Bronchial epithelial cell (primary cell): ENCODE data around the gene LDLRAP1. TPM values are rescaled to one million over a fixed set of nuclear protein-coding genes. Genes with fewer than 3 reads are reported as not detected.
"Not testable (repeated sequence)": the region's sequence is repeated elsewhere in the genome, so short reads cannot be mapped to it uniquely, and the experiment has no call there.

Experiments used
- DNase-seq: peaks from one replicate; pipeline ENCODE4 v3.0.0-alpha.2; 2010; ENCODE audit warnings: low read depth
- FAIRE-seq: peaks from 2 replicates; lab custom pipeline; 2011; peaks lifted over from hg19 to GRCh38; lab: Jason Lieb, UNC
- H3K27me3 ChIP-seq: 2 replicates; pipeline ENCODE4 v1.5.1; 2011; ENCODE audit warnings: low read length; ENCODE audit not compliant: control insufficient read depth, insufficient read depth
- H3K36me3 ChIP-seq: 2 replicates; pipeline ENCODE4 v1.5.1; 2011; ENCODE audit warnings: low read length; ENCODE audit not compliant: control insufficient read depth, insufficient read depth
- H3K4me3 ChIP-seq: 2 replicates; pipeline ENCODE4 v1.5.1; 2011; ENCODE audit warnings: mild to moderate bottlenecking, low read depth, low read length, control low read depth
- total RNA-seq: library from RNA; depleted of rRNA; stranded (reverse); fragments of >200 nt; gene quantifications from 2 replicates; pipeline ENCODE4 v1.2.1, GENCODE V29; 2014
- TF ChIP-seq, protein P1 (sequence below): IDR thresholded peaks from 2 replicates; pipeline ENCODE4 v1.5.1; 2011; ENCODE audit warnings: mild to moderate bottlenecking, moderate library complexity, low read length, control low read depth, inconsistent platforms; ENCODE audit not compliant: insufficient read depth, severe bottlenecking

The LDLRAP1 gene
- total RNA-seq, 1 donor from 2014 or later: 17.1 TPM

DNA sequence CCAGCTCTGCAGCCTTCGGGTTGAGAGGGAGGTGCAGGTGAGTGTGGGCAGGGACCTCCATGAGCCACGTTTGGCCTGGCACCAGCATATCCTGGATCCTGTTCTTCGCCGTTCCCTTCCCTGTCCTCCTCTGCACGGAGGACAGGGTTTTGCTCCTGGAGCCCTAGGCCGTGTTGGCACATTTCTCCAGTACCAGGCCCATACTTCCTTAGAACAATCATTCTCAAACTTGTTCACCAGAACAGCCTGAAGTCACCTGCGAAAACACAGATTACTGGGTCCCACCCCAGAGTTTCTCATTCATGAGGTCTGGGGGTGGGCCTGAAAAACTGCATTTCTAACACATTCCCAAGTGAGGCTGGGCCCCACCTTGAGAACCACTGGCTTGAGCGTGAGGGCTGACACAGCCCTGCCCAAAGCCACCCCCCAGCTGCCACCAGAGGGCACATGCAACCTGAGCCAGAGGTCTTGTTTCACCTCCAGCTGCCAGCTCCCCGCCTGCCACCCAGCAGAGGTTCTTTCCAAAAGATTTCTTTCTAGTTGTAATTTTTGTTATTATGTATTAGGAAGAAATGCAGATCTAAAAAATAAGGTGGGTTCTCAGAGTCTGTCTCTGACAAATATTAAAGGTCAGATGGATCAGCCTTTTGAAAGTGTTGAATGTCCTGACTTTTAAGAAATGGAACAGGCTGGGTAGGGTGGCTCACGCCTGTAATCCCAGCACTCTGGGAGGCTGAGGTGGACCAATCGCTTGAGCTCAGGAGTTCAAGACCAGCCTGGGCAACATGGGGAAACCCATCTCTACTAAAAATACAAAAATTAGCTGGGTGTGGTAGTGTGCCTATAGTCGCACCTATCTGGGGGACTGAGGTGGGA lies 39.6 kb upstream of the LDLRAP1 start:
- TF ChIP-seq, protein P1, sequence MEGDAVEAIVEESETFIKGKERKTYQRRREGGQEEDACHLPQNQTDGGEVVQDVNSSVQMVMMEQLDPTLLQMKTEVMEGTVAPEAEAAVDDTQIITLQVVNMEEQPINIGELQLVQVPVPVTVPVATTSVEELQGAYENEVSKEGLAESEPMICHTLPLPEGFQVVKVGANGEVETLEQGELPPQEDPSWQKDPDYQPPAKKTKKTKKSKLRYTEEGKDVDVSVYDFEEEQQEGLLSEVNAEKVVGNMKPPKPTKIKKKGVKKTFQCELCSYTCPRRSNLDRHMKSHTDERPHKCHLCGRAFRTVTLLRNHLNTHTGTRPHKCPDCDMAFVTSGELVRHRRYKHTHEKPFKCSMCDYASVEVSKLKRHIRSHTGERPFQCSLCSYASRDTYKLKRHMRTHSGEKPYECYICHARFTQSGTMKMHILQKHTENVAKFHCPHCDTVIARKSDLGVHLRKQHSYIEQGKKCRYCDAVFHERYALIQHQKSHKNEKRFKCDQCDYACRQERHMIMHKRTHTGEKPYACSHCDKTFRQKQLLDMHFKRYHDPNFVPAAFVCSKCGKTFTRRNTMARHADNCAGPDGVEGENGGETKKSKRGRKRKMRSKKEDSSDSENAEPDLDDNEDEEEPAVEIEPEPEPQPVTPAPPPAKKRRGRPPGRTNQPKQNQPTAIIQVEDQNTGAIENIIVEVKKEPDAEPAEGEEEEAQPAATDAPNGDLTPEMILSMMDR: peak; percentile 77
- peaks cover 1% of the 10 kb centered on the region for H3K36me3 ChIP-seq
- no peaks in the 10 kb centered on the region for H3K27me3 ChIP-seq
- no peak overlapping the region for H3K4me3 ChIP-seq
- peak; percentile 42 for DNase-seq
- no peak for FAIRE-seq

DNA sequence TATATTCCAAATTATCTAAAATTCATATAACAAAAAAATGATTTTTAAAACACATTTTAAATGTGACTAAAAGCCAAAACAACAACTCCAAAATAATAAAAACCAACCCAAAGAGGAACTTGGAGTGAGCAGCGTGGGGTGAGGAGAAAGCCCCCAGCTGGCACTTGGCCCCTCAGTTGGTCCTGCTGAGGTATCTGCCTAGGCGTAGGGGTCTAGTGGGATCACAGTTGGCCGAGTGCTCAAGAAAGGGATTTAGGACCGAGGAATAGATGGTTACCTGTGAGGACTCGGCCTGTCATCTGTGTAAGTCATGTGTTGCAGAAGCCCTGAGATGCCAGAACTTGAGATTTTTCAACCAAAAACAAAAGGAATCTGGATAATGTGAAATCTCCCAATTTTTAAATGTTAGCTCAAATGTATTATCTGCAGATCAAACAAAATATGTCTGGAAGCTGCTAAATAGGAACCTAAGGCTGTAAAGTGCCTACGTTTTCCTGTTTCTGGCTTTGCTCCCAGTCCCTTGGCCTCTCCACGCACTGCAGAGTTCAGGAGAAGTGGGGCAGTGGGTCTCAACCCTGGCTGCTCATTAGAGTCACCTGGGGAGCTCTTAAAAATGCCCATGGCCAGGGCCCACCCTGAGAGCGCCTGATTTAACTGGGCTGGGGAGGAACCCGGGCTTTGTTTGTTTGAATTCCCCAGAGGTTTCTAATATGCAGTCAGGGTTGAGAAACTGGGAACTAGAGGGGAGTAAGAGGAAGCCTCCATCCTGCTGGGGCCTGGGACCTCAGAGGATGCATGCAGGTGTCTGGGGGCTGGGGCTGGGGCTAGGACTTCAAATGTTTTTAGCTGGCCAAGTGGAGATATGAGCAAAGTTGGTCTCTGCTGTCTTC lies 38.5 kb upstream of the LDLRAP1 start:
- DNase-seq (no peak), FAIRE-seq (no peak)

DNA sequence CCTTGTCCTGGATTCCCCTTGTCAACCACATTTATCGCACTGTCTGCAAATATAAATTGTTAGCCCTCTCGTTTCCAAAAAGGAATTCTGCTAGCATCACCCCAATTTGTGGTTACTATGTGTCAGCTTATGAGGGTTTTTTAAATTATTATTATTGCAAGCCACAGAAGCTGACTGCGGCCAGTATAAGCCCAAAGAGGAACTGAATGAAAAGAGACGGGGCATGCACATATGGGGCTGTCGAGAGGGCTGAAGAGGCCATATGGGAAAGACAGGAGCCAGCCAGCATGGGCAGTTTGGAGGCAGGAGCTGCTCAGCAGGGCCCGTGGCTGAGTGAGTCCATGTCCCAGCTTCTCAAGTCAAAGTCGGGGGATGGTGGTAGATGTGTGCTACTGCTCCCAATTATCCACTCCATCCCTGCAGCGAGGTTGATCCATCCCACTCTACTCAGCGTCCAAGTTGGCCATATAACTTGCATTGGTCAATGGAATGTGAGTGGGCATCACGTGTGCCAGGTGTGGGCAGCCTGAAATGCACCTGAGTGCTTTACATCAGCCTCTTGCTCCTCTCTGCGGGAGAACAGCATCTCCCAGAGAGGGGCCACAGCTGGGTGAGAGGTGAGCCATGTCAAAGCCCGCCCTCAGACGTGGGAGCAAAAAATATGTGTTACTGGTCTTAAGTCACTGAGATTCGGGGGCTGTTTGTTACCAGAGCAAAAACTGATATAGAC lies 37.6 kb upstream of the LDLRAP1 start:
- TF ChIP-seq, protein P1: no peak
- DNase-seq: no peak
- Histone ChIP-seq H3K27me3 (no peaks in the 10 kb centered on the region), H3K4me3 (no peak overlapping the region), H3K36me3 (no peaks in the 10 kb centered on the region)
- no peak for FAIRE-seq

More for the DNA sequence above, 38.5 kb upstream of the LDLRAP1 start:
- H3K4me3 ChIP-seq: no peak overlapping the region
- no peaks in the 10 kb centered on the region for H3K27me3 ChIP-seq
- TF ChIP-seq, protein P1: no peak
- no peaks in the 10 kb centered on the region for H3K36me3 ChIP-seq

DNA sequence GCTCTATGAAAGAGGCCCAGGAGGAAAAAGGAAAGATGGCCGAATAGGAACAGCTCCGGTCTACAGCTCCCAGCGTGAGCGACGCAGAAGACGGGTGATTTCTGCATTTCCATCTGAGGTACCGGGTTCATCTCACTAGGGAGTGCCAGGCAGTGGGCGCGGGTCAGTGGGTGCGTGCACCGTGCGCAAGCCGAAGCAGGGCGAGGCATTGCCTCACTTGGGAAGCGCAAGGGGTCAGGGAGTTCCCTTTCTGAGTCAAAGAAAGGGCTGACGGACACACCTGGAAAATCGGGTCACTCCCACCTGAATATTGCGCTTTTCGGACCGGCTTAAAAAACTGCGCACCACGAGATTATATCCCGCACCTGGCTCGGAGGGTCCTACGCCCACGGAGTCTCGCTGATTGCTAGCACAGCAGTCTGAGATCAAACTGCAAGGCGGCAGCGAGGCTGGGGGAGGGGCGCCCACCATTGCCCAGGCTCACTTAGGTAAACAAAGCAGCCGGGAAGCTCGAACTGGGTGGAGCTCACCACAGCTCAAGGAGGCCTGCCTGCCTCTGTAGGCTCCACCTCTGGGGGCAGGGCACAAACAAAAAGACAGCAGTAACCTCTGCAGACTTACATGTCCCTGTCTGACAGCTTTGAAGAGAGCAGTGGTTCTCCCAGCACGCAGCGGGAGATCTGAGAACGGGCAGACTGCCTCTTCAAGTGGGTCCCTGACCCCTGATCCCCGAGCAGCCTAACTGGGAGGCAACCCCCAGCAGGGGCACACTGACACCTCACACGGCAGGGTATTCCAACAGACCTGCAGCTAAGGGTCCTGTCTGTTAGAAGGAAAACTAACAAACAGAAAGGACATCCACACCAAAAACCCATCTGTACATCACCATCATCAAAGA lies 36.6 kb upstream of the LDLRAP1 start:
- not testable (repeated sequence) for DNase-seq, H3K27me3 ChIP-seq, FAIRE-seq, H3K4me3 ChIP-seq, H3K36me3 ChIP-seq

DNA sequence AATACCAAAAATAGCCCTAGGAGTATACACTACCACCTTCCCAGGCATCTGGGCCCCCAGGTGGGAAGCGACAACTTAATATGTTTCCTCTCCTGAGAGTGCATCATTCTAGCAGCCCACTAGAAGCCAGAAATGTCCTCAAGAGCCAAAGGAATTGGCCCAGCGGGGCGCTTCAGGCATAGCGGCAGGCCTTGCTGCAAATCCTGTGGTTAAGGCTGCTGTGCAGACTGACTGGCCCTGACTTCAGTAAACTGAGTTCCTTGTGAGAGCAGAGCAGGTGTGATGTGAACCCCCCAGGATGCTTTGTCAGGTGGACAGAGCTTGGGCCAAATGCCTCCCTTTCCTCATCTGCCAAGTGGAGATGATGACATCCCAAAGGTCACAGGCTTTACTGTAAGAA lies 29.7 kb upstream of the LDLRAP1 start:
- TF ChIP-seq, protein P1: no peak
- FAIRE-seq (no peak), DNase-seq (no peak)
- no peak overlapping the region for H3K4me3 ChIP-seq
- H3K27me3 ChIP-seq: no peaks in the 10 kb centered on the region
- no peaks in the 10 kb centered on the region for H3K36me3 ChIP-seq
